Fibroblast of gingiva (primary cell): ENCODE data around the gene SH3D19.
A peak's percentile ranks its signal among the peaks of the same experiment; 100 is the strongest.
"Not testable (repeated sequence)": the region's sequence is repeated elsewhere in the genome, so short reads cannot be mapped to it uniquely, and the experiment has no call there.

Experiments used
- DNase-seq: peaks from one replicate; pipeline ENCODE4 v3.0.0-alpha.2; 2011; ENCODE audit warnings: low read depth

The SH3D19 gene

GRCh38 chr4:151150821-151151580 lies 174.4 kb downstream of the SH3D19 start:
- DNase-seq, result no peak

GRCh38 chr4:151148261-151148660 lies 177.1 kb downstream of the SH3D19 start:
- DNase-seq, result no peak

- peak; percentile 72 for DNase-seq
Measured at GRCh38 chr4:151147000-151147399, 178.4 kb downstream of the SH3D19 start.

GRCh38 chr4:151144329-151145072 lies 180.9 kb downstream of the SH3D19 start:
- DNase-seq, result no peak

GRCh38 chr4:151143811-151144210 lies 181.6 kb downstream of the SH3D19 start:
- DNase-seq, result no peak

- no peak for DNase-seq
Measured at GRCh38 chr4:151143162-151143561, 182.2 kb downstream of the SH3D19 start.

- DNase-seq, result no peak
Measured at GRCh38 chr4:151142758-151143157, 182.6 kb downstream of the SH3D19 start.

- peak; percentile 67 for DNase-seq
Measured at GRCh38 chr4:151139814-151140213, 185.6 kb downstream of the SH3D19 start.

- not testable (repeated sequence) for DNase-seq
Measured at GRCh38 chr4:151136048-151136447, 189.4 kb downstream of the SH3D19 start.

- DNase-seq, result no peak
Measured at GRCh38 chr4:151133311-151133710, 192.1 kb downstream of the SH3D19 start.

GRCh38 chr4:151129796-151130195 lies 195.6 kb downstream of the SH3D19 start:
- no peak for DNase-seq

GRCh38 chr4:151117371-151117962 lies 207.9 kb downstream of the SH3D19 start:
- peak; percentile 61 for DNase-seq

GRCh38 chr4:151114986-151115385 lies 210.4 kb downstream of the SH3D19 start:
- no peak for DNase-seq

GRCh38 chr4:151114338-151114737 lies 211.1 kb downstream of the SH3D19 start:
- no peak for DNase-seq

- DNase-seq, result no peak
Measured at GRCh38 chr4:151110236-151110635, 215.2 kb downstream of the SH3D19 start.

- no peak for DNase-seq
Measured at GRCh38 chr4:151107063-151107462, 218.3 kb downstream of the SH3D19 start.

- no peak for DNase-seq
Measured at GRCh38 chr4:151105454-151106032, 219.9 kb downstream of the SH3D19 start.

GRCh38 chr4:151104621-151105020 lies 220.8 kb downstream of the SH3D19 start:
- DNase-seq, result no peak

- no peak for DNase-seq
Measured at GRCh38 chr4:151103758-151104157, 221.6 kb downstream of the SH3D19 start.

GRCh38 chr4:151100531-151100930 lies 224.9 kb downstream of the SH3D19 start:
- no peak for DNase-seq

- DNase-seq, result peak; percentile 44
Measured at GRCh38 chr4:151099976-151100417, 225.4 kb downstream of the SH3D19 start.

- DNase-seq, result peak; percentile 98
Measured at GRCh38 chr4:151099229-151099975, 226.0 kb downstream of the SH3D19 start, which contains the start of gene RPS3A. Gene RPS3A (plus strand): TSS chr4:151099628. CDS start chr4:151099653, 25 bp downstream.
